H9 (cell line): ENCODE results near the gene COPE. TPM values are rescaled to one million over a fixed set of nuclear protein-coding genes. Genes with fewer than 3 reads are reported as not detected.

Experiments
- DNase-seq: peaks from one replicate; pipeline ENCODE4 v3.0.0-alpha.2; 2017
- H2AFZ ChIP-seq: one replicate; pipeline ENCODE4 v1.6.1; 2013; ENCODE audit warnings: mild to moderate bottlenecking, low read length, control low read depth, moderate library complexity
- H2AK5ac ChIP-seq: 2 replicates; pipeline ENCODE4 v1.6.1; 2013; ENCODE audit warnings: low read length, control low read depth, mixed read lengths; ENCODE audit not compliant: insufficient read length
- H2BK120ac ChIP-seq: one replicate; pipeline ENCODE4 v1.6.1; 2013; ENCODE audit warnings: low read depth, mild to moderate bottlenecking, low read length, control low read depth, inconsistent platforms; ENCODE audit not compliant: poor library complexity, severe bottlenecking
- H2BK12ac ChIP-seq: 2 replicates; pipeline ENCODE4 v1.6.1; 2013; ENCODE audit warnings: low read length, control low read depth, mixed read lengths, low read depth; ENCODE audit not compliant: insufficient read length
- H2BK15ac ChIP-seq: 2 replicates; pipeline ENCODE4 v1.6.1; 2013; ENCODE audit warnings: low read depth, low read length, control low read depth
- H2BK20ac ChIP-seq: one replicate; pipeline ENCODE4 v1.6.1; 2013; ENCODE audit warnings: low read depth, mild to moderate bottlenecking, low read length, control low read depth, inconsistent platforms; ENCODE audit not compliant: poor library complexity, severe bottlenecking
- H2BK5ac ChIP-seq: 2 replicates; pipeline ENCODE4 v1.6.1; 2013; ENCODE audit warnings: low read length, control low read depth, mixed read lengths; ENCODE audit not compliant: insufficient read length
- H3K14ac ChIP-seq: 2 replicates; pipeline ENCODE4 v1.6.1; 2013; ENCODE audit warnings: low read length, control low read depth; ENCODE audit not compliant: insufficient read depth
- H3K18ac ChIP-seq: 2 replicates; pipeline ENCODE4 v1.6.1; 2013; ENCODE audit warnings: low read depth, mild to moderate bottlenecking, mixed read lengths, low read length, control low read depth; ENCODE audit not compliant: insufficient read length
- H3K23ac ChIP-seq: 2 replicates; pipeline ENCODE4 v1.6.1; 2013; ENCODE audit warnings: low read length, control low read depth, mixed read lengths, low read depth; ENCODE audit not compliant: insufficient read length
- H3K23me2 ChIP-seq: 2 replicates; pipeline ENCODE4 v1.6.1; 2013; ENCODE audit warnings: low read depth, mild to moderate bottlenecking, mixed read lengths, low read length, control low read depth; ENCODE audit not compliant: insufficient read length, poor library complexity, severe bottlenecking
- H3K27ac ChIP-seq: 2 replicates; pipeline ENCODE4 v1.5.1; 2013; ENCODE audit warnings: low read length, control low read depth, mixed read lengths, low read depth; ENCODE audit not compliant: insufficient read length
- H3K27me3 ChIP-seq: 2 replicates; pipeline ENCODE4 v1.6.1; 2013; ENCODE audit warnings: low read length, control low read depth, inconsistent platforms; ENCODE audit not compliant: insufficient read depth
- H3K4ac ChIP-seq: 2 replicates; pipeline ENCODE4 v1.6.1; 2013; ENCODE audit warnings: low read depth, mild to moderate bottlenecking, control low read depth, inconsistent platforms, low read length, moderate library complexity
- H3K4me1 ChIP-seq: 2 replicates; pipeline ENCODE4 v1.6.1; 2013; ENCODE audit warnings: low read length, control low read depth, inconsistent platforms; ENCODE audit not compliant: insufficient read depth
- H3K4me2 ChIP-seq: 2 replicates; pipeline ENCODE4 v1.6.1; 2013; ENCODE audit warnings: low read length, control low read depth, mixed read lengths; ENCODE audit not compliant: insufficient read length, insufficient read depth
- H3K56ac ChIP-seq: 2 replicates; pipeline ENCODE4 v1.6.1; 2013; ENCODE audit warnings: low read depth, mild to moderate bottlenecking, mixed read lengths, low read length, control low read depth; ENCODE audit not compliant: insufficient read length
- H3K79me1 ChIP-seq: 2 replicates; pipeline ENCODE4 v1.6.1; 2013; ENCODE audit warnings: low read depth, mild to moderate bottlenecking, moderate library complexity, low read length, control low read depth, inconsistent platforms; ENCODE audit not compliant: insufficient read depth, poor library complexity, severe bottlenecking
- H3K79me2 ChIP-seq: 2 replicates; pipeline ENCODE4 v1.6.1; 2013; ENCODE audit warnings: low read length, control low read depth, inconsistent platforms; ENCODE audit not compliant: insufficient read depth
- H3K9ac ChIP-seq: 2 replicates; pipeline ENCODE4 v1.6.1; 2013; ENCODE audit warnings: low read length, control low read depth, mixed read lengths; ENCODE audit not compliant: insufficient read length; ENCODE audit errors: extremely low read depth
- H3K9me3 ChIP-seq: one replicate; pipeline ENCODE4 v1.6.1; 2013; ENCODE audit warnings: low read depth, low read length, inconsistent platforms; ENCODE audit not compliant: control insufficient read depth
- H3T11ph ChIP-seq: one replicate; pipeline ENCODE4 v1.6.1; 2013; ENCODE audit warnings: mild to moderate bottlenecking, low read length, control low read depth, inconsistent platforms
- H4K20me1 ChIP-seq: one replicate; pipeline ENCODE4 v1.6.1; 2013; ENCODE audit not compliant: control insufficient read depth, insufficient read length, insufficient read depth
- H4K5ac ChIP-seq: 2 replicates; pipeline ENCODE4 v1.6.1; 2013; ENCODE audit warnings: low read depth, mild to moderate bottlenecking, mixed read lengths, low read length, control low read depth; ENCODE audit not compliant: insufficient read length
- H4K8ac ChIP-seq: replicated peaks from 2 replicates; pipeline ENCODE4 v1.6.1; 2013; ENCODE audit warnings: low read length, control low read depth, mixed read lengths, low read depth; ENCODE audit not compliant: insufficient read length
- H4K91ac ChIP-seq: 2 replicates; pipeline ENCODE4 v1.6.1; 2013; ENCODE audit warnings: low read depth, mild to moderate bottlenecking, moderate library complexity, mixed read lengths, low read length, control low read depth; ENCODE audit not compliant: insufficient read length
- H3K27ac Mint-ChIP-seq, 3 experiments: 2 replicates in 2 of 3; 3 replicates in 1 of 3; pipeline ENCODE4 v1.8.0; 2020 to 2021; ENCODE audit warnings: mixed read lengths in 3 of 3, mild to moderate bottlenecking in 1 of 3, moderate library complexity in 1 of 3
- H3K27me3 Mint-ChIP-seq: 2 replicates; pipeline ENCODE4 v1.8.0; 2021; ENCODE audit warnings: low read depth, mild to moderate bottlenecking, moderate library complexity, mixed read lengths
- H3K36me3 Mint-ChIP-seq, 3 experiments: 2 replicates in 2 of 3; 3 replicates in 1 of 3; pipeline ENCODE4 v1.8.0; 2020 to 2021; ENCODE audit warnings: low read depth in 3 of 3, mixed read lengths in 3 of 3; ENCODE audit not compliant: insufficient read depth in 1 of 3
- H3K4me1 Mint-ChIP-seq, 2 experiments: 2 replicates each; pipeline ENCODE4 v1.8.0; 2020; ENCODE audit warnings: mixed read lengths in 2 of 2
- H3K4me3 Mint-ChIP-seq, 2 experiments: 2 replicates in 1 of 2; 3 replicates in 1 of 2; pipeline ENCODE4 v1.8.0; 2020 to 2021; ENCODE audit warnings: mild to moderate bottlenecking in 2 of 2, mixed read lengths in 2 of 2, moderate library complexity in 1 of 2
- H3K9me3 Mint-ChIP-seq, 2 experiments: 2 replicates in 1 of 2; 3 replicates in 1 of 2; pipeline ENCODE4 v1.8.0; 2020; ENCODE audit warnings: mild to moderate bottlenecking in 2 of 2, mixed read lengths in 2 of 2, moderate library complexity in 1 of 2
- CTCF ChIP-seq: fragments of 200-600 bp; sonication (generic); conservative IDR thresholded peaks from 3 replicates; pipeline ENCODE4 v1.8.0; 2021; ENCODE audit warnings: antibody characterized with exemption, mild to moderate bottlenecking
- WGBS: extraction: QIAGEN DNeasy Blood & Tissue Kit; methylation state at CpG from one replicate; pipeline ENCODE4 v1.1.7; 2013; ENCODE audit warnings: missing lambda C conversion rate, low lambda C conversion rate, mixed read lengths; ENCODE audit not compliant: insufficient read length; ENCODE audit errors: extremely low coverage; 5-methylcytosine and 5-hydroxymethylcytosine counted together
- total RNA-seq: library from RNA; stranded (reverse); gene quantifications from 2 replicates; pipeline ENCODE4 v1.2.1, GENCODE V29; 2021

Gene COPE
- total RNA-seq, 1 experiment from 2014 or later, result 198 TPM

- Histone ChIP-seq H4K5ac (no peak overlapping the region), H3K27me3 (no peaks in the 10 kb centered on the region), H2BK12ac (no peak overlapping the region), H3K27ac (no peak overlapping the region), H3K79me2 (no peaks in the 10 kb centered on the region), H3K14ac (no peak overlapping the region), H3K9me3 (no peaks in the 10 kb centered on the region), H2BK120ac (no peak overlapping the region), H3K79me1 (no peaks in the 10 kb centered on the region), H4K20me1 (no peaks in the 10 kb centered on the region), H2BK20ac (no peak overlapping the region), H3T11ph (no peak overlapping the region), H2BK15ac (no peak overlapping the region), H3K56ac (no peak overlapping the region), H4K8ac (no peak overlapping the region), H3K23ac (no peak overlapping the region), H3K18ac (no peak overlapping the region), H2AK5ac (no peak overlapping the region), H2AFZ (no peak overlapping the region), H3K9ac (no peak overlapping the region), H3K23me2 (no peaks in the 10 kb centered on the region), H3K4ac (no peak overlapping the region), H3K4me1 (no peaks in the 10 kb centered on the region), H3K4me2 (no peak overlapping the region), H4K91ac (no peak overlapping the region), H2BK5ac (no peak overlapping the region)
- no peak for TF ChIP-seq CTCF
- WGBS, result no CpG with 5 or more reads among the region's 13 CpGs
- Mint-ChIP-seq H3K27me3 (no peaks in the 10 kb centered on the region), H3K9me3 (peaks cover 0 to 9% of the 10 kb centered on the region in 2 experiments; a peak in 3 of 5 replicates), H3K4me1 (no peaks in the 10 kb centered on the region), H3K36me3 (peaks cover 41 to 76% (median 56%) of the 10 kb centered on the region in 3 experiments), H3K27ac (0 out of 7 replicates have a peak overlapping the region, but pooled peaks of 1 of the 3 experiments have one; percentile 36), H3K4me3 (no peak overlapping the region)
- peak; percentile 93 for DNase-seq
Observed at GRCh38 chr19:18879579-18880373, 39.4 kb downstream of the COPE start.
